DOHH2 (cell line): ENCODE data around the gene FIGNL2.

Experiments used
- H3F3A ChIP-seq: fragments of 200-600 bp; sonication (generic), shearing (Covaris generic); 2 replicates; pipeline ENCODE4 v1.6.0; 2016; ENCODE audit warnings: antibody characterized with exemption, mild to moderate bottlenecking; ENCODE audit not compliant: control insufficient read depth, insufficient read depth
- H3K27ac ChIP-seq: fragments of 200-600 bp; sonication (generic); 2 replicates; pipeline ENCODE4 v1.5.1; 2014; ENCODE audit warnings: low read depth, mild to moderate bottlenecking, low read length, moderate library complexity
- H3K27me3 ChIP-seq: fragments of 200-600 bp; sonication (generic); 2 replicates; pipeline ENCODE4 v1.6.1; 2014; ENCODE audit warnings: mild to moderate bottlenecking, low read length, mixed read lengths; ENCODE audit not compliant: control insufficient read depth
- H3K36me3 ChIP-seq: fragments of 200-600 bp; sonication (generic); 2 replicates; pipeline ENCODE4 v1.6.1; 2014; ENCODE audit warnings: mild to moderate bottlenecking, low read length, moderate library complexity, mixed read lengths; ENCODE audit not compliant: control insufficient read depth
- H3K4me1 ChIP-seq: fragments of 200-600 bp; sonication (generic); 2 replicates; pipeline ENCODE4 v1.6.1; 2014; ENCODE audit warnings: mild to moderate bottlenecking, low read length, mixed read lengths; ENCODE audit not compliant: control insufficient read depth
- H3K4me2 ChIP-seq: fragments of 200-600 bp; sonication (generic); 2 replicates; pipeline ENCODE4 v1.6.0; 2014; ENCODE audit warnings: mild to moderate bottlenecking, low read length, moderate library complexity
- H3K4me3 ChIP-seq: fragments of 200-600 bp; sonication (generic); 2 replicates; pipeline ENCODE4 v1.5.1; 2014; ENCODE audit warnings: mild to moderate bottlenecking, low read length, mixed read lengths
- H3K79me2 ChIP-seq: fragments of 200-600 bp; sonication (generic); 2 replicates; pipeline ENCODE4 v1.6.1; 2014; ENCODE audit warnings: mild to moderate bottlenecking, low read length, mixed read lengths; ENCODE audit not compliant: control insufficient read depth
- H3K9me2 ChIP-seq: fragments of 200-600 bp; sonication (generic); replicated peaks from 2 replicates; pipeline ENCODE4 v1.6.1; 2014; ENCODE audit warnings: mild to moderate bottlenecking, low read length, mixed read lengths; ENCODE audit not compliant: control insufficient read depth
- H3K9me3 ChIP-seq: fragments of 200-600 bp; sonication (generic); 2 replicates; pipeline ENCODE4 v1.6.1; 2014; ENCODE audit warnings: antibody characterized with exemption, low read length, mixed read lengths; ENCODE audit not compliant: control insufficient read depth, insufficient read depth
- H4K20me1 ChIP-seq: fragments of 200-600 bp; sonication (generic); 2 replicates; pipeline ENCODE4 v1.6.0; 2014; ENCODE audit warnings: low read depth, mild to moderate bottlenecking, antibody characterized with exemption, low read length, moderate library complexity; ENCODE audit not compliant: control insufficient read depth, insufficient read depth
- CTCF ChIP-seq: fragments of 200-600 bp; sonication (generic); IDR thresholded peaks from one replicate; pipeline ENCODE4 v1.5.1; 2014; ENCODE audit warnings: antibody characterized with exemption, mild to moderate bottlenecking, low read depth, low read length; ENCODE audit not compliant: poor library complexity, severe bottlenecking
- EZH2phosphoT487 ChIP-seq: fragments of 200-600 bp; sonication (generic); IDR thresholded peaks from 2 replicates; pipeline ENCODE4 v1.6.1; 2017; ENCODE audit warnings: borderline replicate concordance, mild to moderate bottlenecking, antibody characterized with exemption, low read length, moderate library complexity, mixed read lengths

FIGNL2 gene

GRCh38 chr12:51839310-51839947 is 9.1 kb downstream of the FIGNL2 start:
- no peaks in the 10 kb centered on the region for H3K9me3 ChIP-seq
- no peaks in the 10 kb centered on the region for H3K9me2 ChIP-seq
- TF ChIP-seq EZH2phosphoT487 (no peak), CTCF (no peak)
- no peaks in the 10 kb centered on the region for H3K36me3 ChIP-seq
- H3K79me2 ChIP-seq, result no peaks in the 10 kb centered on the region
- no peak overlapping the region for H3K27ac ChIP-seq
- no peaks in the 10 kb centered on the region for H3K4me1 ChIP-seq
- no peak overlapping the region for H3K4me3 ChIP-seq
- H3K4me2 ChIP-seq, result no peak overlapping the region
- H3K27me3 ChIP-seq, result peaks cover 27% of the 10 kb centered on the region; the same call in 1 of the 2 replicates
- H4K20me1 ChIP-seq, result no peaks in the 10 kb centered on the region
- no peaks in the 10 kb centered on the region for H3F3A ChIP-seq

- TF ChIP-seq CTCF, result no peak
- no peak for TF ChIP-seq EZH2phosphoT487
- H4K20me1 ChIP-seq, result no peaks in the 10 kb centered on the region
- H3K4me2 ChIP-seq, result no peak overlapping the region
- H3K4me3 ChIP-seq, result no peak overlapping the region
- H3K9me3 ChIP-seq, result no peaks in the 10 kb centered on the region
- H3K27ac ChIP-seq, result no peak overlapping the region
- no peaks in the 10 kb centered on the region for H3K4me1 ChIP-seq
- peaks cover 21% of the 10 kb centered on the region; the same call in 1 of the 2 replicates for H3K27me3 ChIP-seq
- H3K9me2 ChIP-seq, result no peaks in the 10 kb centered on the region
- H3F3A ChIP-seq, result no peaks in the 10 kb centered on the region
- H3K79me2 ChIP-seq, result no peaks in the 10 kb centered on the region
- no peaks in the 10 kb centered on the region for H3K36me3 ChIP-seq
Observed at GRCh38 chr12:51838762-51839161, 9.8 kb downstream of the FIGNL2 start.

- no peak overlapping the region for H3K4me2 ChIP-seq
- H3K9me2 ChIP-seq, result no peaks in the 10 kb centered on the region
- H3K36me3 ChIP-seq, result no peaks in the 10 kb centered on the region
- H3K4me1 ChIP-seq, result no peaks in the 10 kb centered on the region
- no peaks in the 10 kb centered on the region for H3K79me2 ChIP-seq
- no peak for TF ChIP-seq CTCF
- TF ChIP-seq EZH2phosphoT487, result no peak
- no peaks in the 10 kb centered on the region for H3K9me3 ChIP-seq
- peaks cover 22% of the 10 kb centered on the region; the same call in 1 of the 2 replicates for H3K27me3 ChIP-seq
- no peak overlapping the region for H3K27ac ChIP-seq
- H3F3A ChIP-seq, result no peaks in the 10 kb centered on the region
- H3K4me3 ChIP-seq, result no peak overlapping the region
- H4K20me1 ChIP-seq, result no peaks in the 10 kb centered on the region
Observed at GRCh38 chr12:51838036-51838435, 10.5 kb downstream of the FIGNL2 start.
